IMR-90 (cell line): Measurements from ENCODE around the gene DRC3. TPM values are rescaled to one million over a fixed set of nuclear protein-coding genes. Genes with fewer than 3 reads are reported as not detected.

Experiments
- ATAC-seq: fragments of 200-7000 bp; cut with Tn5 transposase; 2 replicates; pipeline ENCODE4 v1.9.1; 2020; ENCODE audit warnings: low read depth, mild to moderate bottlenecking, moderate library complexity
- BruUV-seq: library from RNA; stranded (reverse); fragments of 400-500 nt; replicated peaks from 2 replicates; lab custom pipeline; 2021; lab: Mats Ljungman, UMichigan
- CTCF ChIA-PET: fragments of 300-600 bp; formaldehyde crosslinking; extraction: SDS; loops from one replicate; lab custom pipeline; 2021; ENCODE audit warnings: antibody characterized with exemption; lab: Yijun Ruan, JAX
- POLR2A ChIA-PET: fragments of 300-600 bp; sonication (Branson Sonifier 250); formaldehyde crosslinking; loops from one replicate; lab custom pipeline; 2022; ENCODE audit warnings: antibody characterized with exemption; ENCODE audit not compliant: unreplicated experiment; lab: Charles Lee
- DNase-seq: peaks from one replicate; pipeline ENCODE4 v3.0.0; 2013
- H2AFZ ChIP-seq: replicated peaks from 2 replicates; pipeline ENCODE3; 2013; ENCODE audit warnings: low read length, mild to moderate bottlenecking; ENCODE audit not compliant: poor library complexity
- H2AK5ac ChIP-seq: 2 replicates; pipeline ENCODE4 v1.6.1; 2013; ENCODE audit warnings: low read depth, low read length, inconsistent platforms
- H2AK9ac ChIP-seq: replicated peaks from 2 replicates; pipeline ENCODE3; 2013; ENCODE audit warnings: mild to moderate bottlenecking, low read depth, low read length, moderate library complexity; ENCODE audit not compliant: poor library complexity
- H2BK120ac ChIP-seq: 2 replicates; pipeline ENCODE4 v1.6.1; 2013; ENCODE audit warnings: low read depth, low read length, inconsistent platforms
- H2BK15ac ChIP-seq: 3 replicates; pipeline ENCODE4 v1.6.1; 2013; ENCODE audit warnings: low read depth, low read length, inconsistent platforms
- H2BK20ac ChIP-seq: 2 replicates; pipeline ENCODE4 v1.6.1; 2013; ENCODE audit warnings: low read depth, mild to moderate bottlenecking, inconsistent platforms, low read length, moderate library complexity
- H2BK5ac ChIP-seq: 2 replicates; pipeline ENCODE4 v1.6.1; 2013; ENCODE audit warnings: mild to moderate bottlenecking, low read depth, low read length, inconsistent platforms; ENCODE audit not compliant: poor library complexity, severe bottlenecking
- H3K14ac ChIP-seq: replicated peaks from 2 replicates; pipeline ENCODE4 v1.6.1; 2013; ENCODE audit warnings: low read depth, low read length, inconsistent platforms
- H3K18ac ChIP-seq: 2 replicates; pipeline ENCODE4 v1.6.1; 2013; ENCODE audit warnings: low read depth, low read length, control low read depth
- H3K23ac ChIP-seq: 2 replicates; pipeline ENCODE4 v1.6.1; 2013; ENCODE audit warnings: low read depth, low read length, inconsistent platforms
- H3K27ac ChIP-seq: 2 replicates; pipeline ENCODE4 v1.5.1; 2013; ENCODE audit warnings: mild to moderate bottlenecking, control low read depth, low read length; ENCODE audit not compliant: insufficient read depth
- H3K27me3 ChIP-seq: 2 replicates; pipeline ENCODE4 v1.6.1; 2013; ENCODE audit warnings: low read length; ENCODE audit not compliant: control insufficient read depth, insufficient read depth
- H3K36me3 ChIP-seq: 2 replicates; pipeline ENCODE4 v1.6.1; 2013; ENCODE audit warnings: low read length, mixed read lengths; ENCODE audit not compliant: control insufficient read depth, insufficient read depth
- H3K4ac ChIP-seq: 2 replicates; pipeline ENCODE4 v1.6.1; 2013; ENCODE audit warnings: low read depth, low read length, inconsistent platforms
- H3K4me1 ChIP-seq: 2 replicates; pipeline ENCODE4 v1.6.1; 2013; ENCODE audit warnings: low read length, mixed read lengths; ENCODE audit not compliant: control insufficient read depth, insufficient read depth
- H3K4me2 ChIP-seq: 2 replicates; pipeline ENCODE4 v1.6.1; 2013; ENCODE audit warnings: low read depth, mild to moderate bottlenecking, control low read depth, low read length, moderate library complexity
- H3K4me3 ChIP-seq: 2 replicates; pipeline ENCODE4 v1.5.1; 2013; ENCODE audit warnings: low read depth, mild to moderate bottlenecking, control low read depth, low read length, moderate library complexity; ENCODE audit not compliant: insufficient read depth
- H3K56ac ChIP-seq: 2 replicates; pipeline ENCODE4 v1.6.1; 2013; ENCODE audit warnings: low read length, inconsistent platforms; ENCODE audit not compliant: insufficient read depth; ENCODE audit errors: extremely low read depth
- H3K79me1 ChIP-seq, 2 experiments: 2 replicates each; pipeline ENCODE4 v1.6.1; 2013; ENCODE audit warnings: low read length in 2 of 2, inconsistent platforms in 1 of 2, low read depth in 1 of 2
- H3K9ac ChIP-seq: 2 replicates; pipeline ENCODE4 v1.6.1; 2013; ENCODE audit warnings: low read depth, low read length, control low read depth
- H3K9me1 ChIP-seq: 2 replicates; pipeline ENCODE4 v1.6.1; 2013; ENCODE audit warnings: low read length, inconsistent platforms; ENCODE audit not compliant: insufficient read depth
- H3K9me3 ChIP-seq: 2 replicates; pipeline ENCODE4 v1.6.1; 2013; ENCODE audit warnings: low read length; ENCODE audit not compliant: control insufficient read depth, insufficient read depth
- H4K20me1 ChIP-seq: 2 replicates; pipeline ENCODE4 v1.6.1; 2013; ENCODE audit warnings: low read length, inconsistent platforms; ENCODE audit not compliant: insufficient read depth
- H4K5ac ChIP-seq: 2 replicates; pipeline ENCODE4 v1.6.1; 2013; ENCODE audit warnings: mild to moderate bottlenecking, low read depth, low read length, control low read depth
- H4K8ac ChIP-seq, 2 experiments: 2 replicates each; pipeline ENCODE4 v1.6.1; 2013; ENCODE audit warnings: low read depth in 2 of 2, low read length in 2 of 2, control low read depth in 1 of 2, inconsistent platforms in 1 of 2
- H4K91ac ChIP-seq: 2 replicates; pipeline ENCODE4 v1.6.1; 2013; ENCODE audit warnings: low read depth, low read length, inconsistent platforms; ENCODE audit not compliant: insufficient read depth
- CEBPB ChIP-seq: IDR thresholded peaks from 2 replicates; pipeline ENCODE4 v1.6.1; 2012; ENCODE audit warnings: low read depth, low read length, improper control_type of control experiment
- FOS ChIP-seq: fragments of 150-350 bp; IDR thresholded peaks from 2 replicates; pipeline ENCODE4 v1.6.1; 2016; ENCODE audit warnings: low read depth, low read length
- MXI1 ChIP-seq: IDR thresholded peaks from 2 replicates; pipeline ENCODE4 v1.6.1; 2012; ENCODE audit warnings: low read depth, mild to moderate bottlenecking, low read length, moderate library complexity, borderline replicate concordance
- NFE2L2 ChIP-seq: fragments of 150-350 bp; IDR thresholded peaks from 2 replicates; pipeline ENCODE4 v1.6.1; 2016; ENCODE audit warnings: low read depth, mild to moderate bottlenecking, low read length
- RAD21 ChIP-seq: IDR thresholded peaks from 2 replicates; pipeline ENCODE4 v1.6.1; 2012; ENCODE audit warnings: low read length, improper control_type of control experiment
- WGBS, 2 experiments: methylation state at CpG; one replicate each; pipeline versions ENCODE4 v1.1.5 to v1.1.7; 2013; ENCODE audit warnings: missing lambda C conversion rate in 2 of 2; ENCODE audit not compliant: insufficient read length in 1 of 2; ENCODE audit errors: extremely low coverage in 2 of 2; 5-methylcytosine and 5-hydroxymethylcytosine counted together
- dilution Hi-C: fragments of 300-500 bp; cut with HindIII; formaldehyde crosslinking; loops from one replicate; pipeline ENCODE4 v1.14.3; 2018; ENCODE audit warnings: low sequenced_read_pairs; ENCODE audit not compliant: unreplicated experiment
- in situ Hi-C: fragments of 300-500 bp; cut with MboI; formaldehyde crosslinking; loops from 3 replicates; pipeline ENCODE4 v1.14.3; 2019; ENCODE audit warnings: low sequenced_read_pairs, inconsistent platforms, mixed read lengths
- intact Hi-C: fragments of 100-400 bp; cut with micrococcal nuclease; formaldehyde crosslinking; loops from 2 replicates; pipeline ENCODE4 v1.10.0; 2022
- polyA plus RNA-seq, 3 experiments: library from polyadenylated mRNA; depleted of rRNA; stranded (reverse); fragments of >200 nt; gene quantifications; 2 replicates each; pipeline ENCODE4 v1.2.3, GENCODE V29; 2012; ENCODE audit warnings: low replicate concordance in 1 of 3
- total RNA-seq: library from RNA; depleted of rRNA; stranded (reverse); fragments of >200 nt; gene quantifications from 2 replicates; pipeline ENCODE4 v1.2.3, GENCODE V29; 2012

DRC3 gene
- total and polyA plus RNA-seq, 2 of the 4 experiments (the other 2 are of a cell fraction), result 0.55 to 0.72 TPM

GRCh38 chr17:18056214-18056613, 83.6 kb downstream of the DRC3 start:
- H3K27me3 ChIP-seq, result no peaks in the 10 kb centered on the region
- no peak overlapping the region for H2AFZ ChIP-seq
- H3K56ac ChIP-seq, result no peak overlapping the region
- no peak overlapping the region for H3K9ac ChIP-seq
- H4K8ac ChIP-seq, result no peak overlapping the region
- ATAC-seq, result no peak
- H4K91ac ChIP-seq, result no peak overlapping the region
- no peaks in the 10 kb centered on the region for H4K20me1 ChIP-seq
- intact Hi-C loops, result no loop called here
- H3K9me3 ChIP-seq, result no peaks in the 10 kb centered on the region
- H2BK15ac ChIP-seq, result no peak overlapping the region
- H2BK120ac ChIP-seq, result no peak overlapping the region
- WGBS, 2 experiments, result no CpG with 5 or more reads among the region's 3 CpGs
- POLR2A ChIA-PET, result no interaction called here
- H3K4me2 ChIP-seq, result no peak overlapping the region
- H3K18ac ChIP-seq, result no peak overlapping the region
- H2AK5ac ChIP-seq, result no peak overlapping the region
- no peak overlapping the region for H3K27ac ChIP-seq
- no peak overlapping the region for H3K23ac ChIP-seq
- H4K5ac ChIP-seq, result no peak overlapping the region
- in situ Hi-C loops, result no loop called here
- CTCF ChIA-PET, result no interaction called here
- peaks cover 26% of the 10 kb centered on the region for H3K36me3 ChIP-seq
- H3K9me1 ChIP-seq, result 0 out of 2 replicates have a peak, but pooled peaks cover 5% of the 10 kb centered on the region
- H2AK9ac ChIP-seq, result no peak overlapping the region
- TF ChIP-seq MXI1, result no peak
- no peak for TF ChIP-seq NFE2L2
- TF ChIP-seq RAD21, result no peak
- no peak for TF ChIP-seq FOS
- TF ChIP-seq CEBPB, result no peak
- BruUV-seq, result no TSS peak
- H3K4ac ChIP-seq, result no peak overlapping the region
- H2BK20ac ChIP-seq, result no peak overlapping the region
- dilution Hi-C loops, result no loop called here
- H2BK5ac ChIP-seq, result no peak overlapping the region
- no peak overlapping the region for H3K14ac ChIP-seq
- H3K79me1 ChIP-seq, result no peaks in the 10 kb centered on the region; a peak in 1 of 4 replicates
- H3K4me1 ChIP-seq, result no peaks in the 10 kb centered on the region
- H3K4me3 ChIP-seq, result no peak overlapping the region
- DNase-seq, result no peak
